NK-92 (cell line): ENCODE data around the gene YIPF3.
"Not testable (repeated sequence)": the region's sequence is repeated elsewhere in the genome, so short reads cannot be mapped to it uniquely, and the experiment has no call there.

Source experiments
- DNase-seq: peaks from one replicate; lab custom pipeline; 2025; ENCODE audit not compliant: unreplicated experiment; lab: John Stamatoyannopoulos, UW

The YIPF3 gene

GRCh38 chr6:43509984-43510826 is 6.5 kb downstream of the YIPF3 start, which contains the start of gene LRRC73:
TSS of gene LRRC73 (minus strand) at chr6:43510346. CDS start at chr6:43509785, 561 bp downstream.
- DNase-seq: no peak

- DNase-seq: no peak
Measured at GRCh38 chr6:43509142-43509983, 7.4 kb downstream of the YIPF3 start.

GRCh38 chr6:43508481-43509141 is 8.1 kb downstream of the YIPF3 start:
- DNase-seq: no peak

- DNase-seq: no peak
Measured at GRCh38 chr6:43506667-43507471, 9.9 kb downstream of the YIPF3 start.

GRCh38 chr6:43506171-43506570 is 10.6 kb downstream of the YIPF3 start:
- no peak for DNase-seq

- no peak for DNase-seq
Measured at GRCh38 chr6:43505718-43506117, 11.0 kb downstream of the YIPF3 start.

- no peak for DNase-seq
Measured at GRCh38 chr6:43504756-43505593, 11.8 kb downstream of the YIPF3 start.

- no peak for DNase-seq
Measured at GRCh38 chr6:43503443-43503842, 13.3 kb downstream of the YIPF3 start.

- DNase-seq: no peak
Measured at GRCh38 chr6:43502666-43503065, 14.1 kb downstream of the YIPF3 start.

- DNase-seq: no peak
Measured at GRCh38 chr6:43500921-43501320, 15.8 kb downstream of the YIPF3 start.

GRCh38 chr6:43499028-43499815 is 17.5 kb downstream of the YIPF3 start:
- DNase-seq: no peak

- not testable (repeated sequence) for DNase-seq
Measured at GRCh38 chr6:43498291-43498690, 18.4 kb downstream of the YIPF3 start.

- no peak for DNase-seq
Measured at GRCh38 chr6:43497689-43498088, 19.0 kb downstream of the YIPF3 start.

- no peak for DNase-seq
Measured at GRCh38 chr6:43497129-43497396, 19.7 kb downstream of the YIPF3 start.

- DNase-seq: no peak
Measured at GRCh38 chr6:43496370-43497128, 20.2 kb downstream of the YIPF3 start.

GRCh38 chr6:43495409-43495941 is 21.3 kb downstream of the YIPF3 start:
- DNase-seq: no peak

- no peak for DNase-seq
Measured at GRCh38 chr6:43494766-43495165, 22.0 kb downstream of the YIPF3 start.

GRCh38 chr6:43494321-43494720 is 22.4 kb downstream of the YIPF3 start:
- DNase-seq: no peak
